ENCODE results near the gene EPC1. TPM values are rescaled to one million over a fixed set of nuclear protein-coding genes. Genes with fewer than 3 reads are reported as not detected.

Gene EPC1
- total and polyA plus RNA-seq, 9 of the 15 experiments (the other 6 are each of a cell fraction or from before 2014, with no cell fraction given): 7.0 to 43.6 (median 16.1) TPM

- TF ChIP-seq PCBP1 (IDR thresholded peaks at IDR 0.05; ENCODE audit: low read depth, low read length, poor library complexity, severe bottlenecking) (no peak), NFIX (CRISPR knock-in tag; IDR thresholded peaks at IDR 0.05; ENCODE audit: low read depth) (no peak), FOXM1 (IDR thresholded peaks at IDR 0.05; ENCODE audit: low read depth) (no peak), FOXM1 (CRISPR knock-in tag; IDR thresholded peaks at IDR 0.05; ENCODE audit: low read depth) (no peak), ZNF41 (CRISPR knock-in tag; conservative IDR thresholded peaks at IDR 0.05) (no peak), NBN (IDR thresholded peaks at IDR 0.05; ENCODE audit: low read depth) (no peak), RBM39 (optimal IDR thresholded peaks at IDR 0.05; ENCODE audit: low read depth, low read length) (no peak)
Measured at GRCh38 chr10:32245760-32246159, 101.2 kb downstream of the EPC1 start (continued).

- Histone ChIP-seq H3K9ac (ENCODE audit: insufficient read depth in 1 of 2, low read depth in 2 of 2, low read length in 2 of 2) (no peak overlapping the region), H3K4me2 (ENCODE audit: insufficient read depth, low read length) (no peak overlapping the region), H3K36me3 (ENCODE audit: control insufficient read depth, insufficient read depth, low read length) (no peaks in the 10 kb centered on the region), H3K27me3 (ENCODE audit: control insufficient read depth in 2 of 2, insufficient read depth in 2 of 2, low read length in 2 of 2) (peaks cover 6 to 12% of the 10 kb centered on the region in 2 experiments; a peak in 4 of 5 replicates), H3K9me1 (ENCODE audit: control insufficient read depth, insufficient read depth, low read length) (no peaks in the 10 kb centered on the region), H3K79me2 (ENCODE audit: control insufficient read depth, insufficient read depth, low read length) (no peaks in the 10 kb centered on the region), H3K4me3 (no peak overlapping the region), H3K27ac (ENCODE audit: extremely low read depth, low read depth, low read length) (no peak overlapping the region), H3K9me3 (replicated peaks; ENCODE audit: control insufficient read depth, insufficient read depth, low read depth, low read length) (no peaks in the 10 kb centered on the region), H3K4me1 (replicated peaks in 1 of 2; ENCODE audit: control insufficient read depth in 2 of 2, insufficient read depth in 2 of 2, low read length in 2 of 2) (no peaks in the 10 kb centered on the region), H4K20me1 (replicated peaks; ENCODE audit: control insufficient read depth, insufficient read depth, low read length) (peaks cover 6% of the 10 kb centered on the region; the same call in 1 of the 2 replicates), H2AFZ (ENCODE audit: low read depth, low read length) (no peak overlapping the region)
- DNase-seq (ENCODE audit: extremely low read depth in 1 of 4, low spot score in 3 of 4) (no peak), ATAC-seq (no peak), FAIRE-seq (no peak)
- BruUV-seq (replicated peaks): no TSS peak
- POLR2A ChIA-PET: interaction anchor here (1.2 to 1.5 kb wide), 3 partner anchors 9 to 101 kb away, joined by 4 to 6 read pairs (median 6); no protein-coding TSS in a partner anchor
- intact Hi-C loops (cut with micrococcal nuclease): no loop called here
- in situ Hi-C loops (cut with MboI): no loop called here
- 2% methylated on average over 3 of the region's 3 CpGs for WGBS (ENCODE audit: insufficient coverage, low coverage, missing lambda C conversion rate)
- CTCF ChIA-PET (ENCODE audit: low intra/inter-chr PET ratio): no interaction called here
- TF ChIP-seq TFAP4 (CRISPR knock-in tag; IDR thresholded peaks at IDR 0.05; ENCODE audit: borderline replicate concordance): no peak
- no peak for TF ChIP-seq E2F6 (IDR thresholded peaks at IDR 0.05; ENCODE audit: borderline replicate concordance in 1 of 2, extremely low read depth in 1 of 2, insufficient read depth in 1 of 2, insufficient read length in 1 of 2, low read depth in 1 of 2, low read length in 1 of 2, poor library complexity in 1 of 2, severe bottlenecking in 1 of 2)
- TF ChIP-seq ZNF668 (CRISPR knock-in tag; IDR thresholded peaks at IDR 0.05): no peak
- TF ChIP-seq BCL6 (CRISPR knock-in tag; IDR thresholded peaks at IDR 0.05): no peak
- TF ChIP-seq ZBTB8A (IDR thresholded peaks at IDR 0.05; ENCODE audit: partially characterized antibody): no peak
- TF ChIP-seq ZC3H8 (IDR thresholded peaks at IDR 0.05): no peak
- no peak for TF ChIP-seq EWSR1 (IDR thresholded peaks at IDR 0.05; ENCODE audit: borderline replicate concordance, low read depth, partially characterized antibody)
- TF ChIP-seq ZNF277 (CRISPR knock-in tag; IDR thresholded peaks at IDR 0.05; ENCODE audit: borderline replicate concordance): no peak
- TF ChIP-seq PHF8 (IDR thresholded peaks at IDR 0.05; ENCODE audit: borderline replicate concordance, low read length): no peak
Measured at GRCh38 chr10:32244421-32245207, 102.3 kb downstream of the EPC1 start.

Data from K562 (cell line).